ENCODE measurements around the gene TCP1.

The TCP1 gene

GRCh38 chr6:159833556-159833955 lies 44.2 kb upstream of the TCP1 start:
- peak; percentile 37; the same call in 1 of the 3 replicates for ATAC-seq
- TF ChIP-seq ZNF70 (CRISPR knock-in tag; IDR thresholded peaks at IDR 0.05) (no peak), SNAI2 (CRISPR knock-in tag; IDR thresholded peaks at IDR 0.05) (no peak), ZFP3 (CRISPR knock-in tag; IDR thresholded peaks at IDR 0.05) (no peak), ISL1 (CRISPR knock-in tag; IDR thresholded peaks at IDR 0.05) (no peak), ZFP30 (CRISPR knock-in tag; IDR thresholded peaks at IDR 0.05) (no peak), PPARA (CRISPR knock-in tag; IDR thresholded peaks at IDR 0.05; ENCODE audit: borderline replicate concordance) (no peak), ESRRG (CRISPR knock-in tag; IDR thresholded peaks at IDR 0.05) (no peak), ARNTL (CRISPR knock-in tag; IDR thresholded peaks at IDR 0.05; ENCODE audit: borderline replicate concordance, low read depth) (no peak), TSHZ2 (CRISPR knock-in tag; IDR thresholded peaks at IDR 0.05) (no peak), CSDC2 (CRISPR knock-in tag; IDR thresholded peaks at IDR 0.05) (no peak), OSR1 (CRISPR knock-in tag; IDR thresholded peaks at IDR 0.05) (no peak), ZNF565 (CRISPR knock-in tag; conservative IDR thresholded peaks at IDR 0.05; ENCODE audit: low read depth) (no peak), ZNF8 (CRISPR knock-in tag; IDR thresholded peaks at IDR 0.05) (no peak), ZC3H10 (CRISPR knock-in tag; IDR thresholded peaks at IDR 0.05) (no peak), GLIS3 (CRISPR knock-in tag; IDR thresholded peaks at IDR 0.05) (no peak), TCF4 (CRISPR knock-in tag; IDR thresholded peaks at IDR 0.05; ENCODE audit: borderline replicate concordance) (no peak)
- TF ChIP-seq, protein P1, sequence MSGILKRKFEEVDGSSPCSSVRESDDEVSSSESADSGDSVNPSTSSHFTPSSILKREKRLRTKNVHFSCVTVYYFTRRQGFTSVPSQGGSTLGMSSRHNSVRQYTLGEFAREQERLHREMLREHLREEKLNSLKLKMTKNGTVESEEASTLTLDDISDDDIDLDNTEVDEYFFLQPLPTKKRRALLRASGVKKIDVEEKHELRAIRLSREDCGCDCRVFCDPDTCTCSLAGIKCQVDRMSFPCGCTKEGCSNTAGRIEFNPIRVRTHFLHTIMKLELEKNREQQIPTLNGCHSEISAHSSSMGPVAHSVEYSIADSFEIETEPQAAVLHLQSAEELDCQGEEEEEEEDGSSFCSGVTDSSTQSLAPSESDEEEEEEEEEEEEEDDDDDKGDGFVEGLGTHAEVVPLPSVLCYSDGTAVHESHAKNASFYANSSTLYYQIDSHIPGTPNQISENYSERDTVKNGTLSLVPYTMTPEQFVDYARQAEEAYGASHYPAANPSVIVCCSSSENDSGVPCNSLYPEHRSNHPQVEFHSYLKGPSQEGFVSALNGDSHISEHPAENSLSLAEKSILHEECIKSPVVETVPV (CRISPR knock-in tag; IDR thresholded peaks at IDR 0.05), result no peak
- TF ChIP-seq, protein P2, sequence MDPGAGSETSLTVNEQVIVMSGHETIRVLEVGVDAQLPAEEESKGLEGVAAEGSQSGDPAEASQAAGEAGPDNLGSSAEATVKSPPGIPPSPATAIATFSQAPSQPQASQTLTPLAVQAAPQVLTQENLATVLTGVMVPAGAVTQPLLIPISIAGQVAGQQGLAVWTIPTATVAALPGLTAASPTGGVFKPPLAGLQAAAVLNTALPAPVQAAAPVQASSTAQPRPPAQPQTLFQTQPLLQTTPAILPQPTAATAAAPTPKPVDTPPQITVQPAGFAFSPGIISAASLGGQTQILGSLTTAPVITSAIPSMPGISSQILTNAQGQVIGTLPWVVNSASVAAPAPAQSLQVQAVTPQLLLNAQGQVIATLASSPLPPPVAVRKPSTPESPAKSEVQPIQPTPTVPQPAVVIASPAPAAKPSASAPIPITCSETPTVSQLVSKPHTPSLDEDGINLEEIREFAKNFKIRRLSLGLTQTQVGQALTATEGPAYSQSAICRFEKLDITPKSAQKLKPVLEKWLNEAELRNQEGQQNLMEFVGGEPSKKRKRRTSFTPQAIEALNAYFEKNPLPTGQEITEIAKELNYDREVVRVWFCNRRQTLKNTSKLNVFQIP (CRISPR knock-in tag; IDR thresholded peaks at IDR 0.05; ENCODE audit: borderline replicate concordance, low read depth), result no peak
- TF ChIP-seq, protein P3, sequence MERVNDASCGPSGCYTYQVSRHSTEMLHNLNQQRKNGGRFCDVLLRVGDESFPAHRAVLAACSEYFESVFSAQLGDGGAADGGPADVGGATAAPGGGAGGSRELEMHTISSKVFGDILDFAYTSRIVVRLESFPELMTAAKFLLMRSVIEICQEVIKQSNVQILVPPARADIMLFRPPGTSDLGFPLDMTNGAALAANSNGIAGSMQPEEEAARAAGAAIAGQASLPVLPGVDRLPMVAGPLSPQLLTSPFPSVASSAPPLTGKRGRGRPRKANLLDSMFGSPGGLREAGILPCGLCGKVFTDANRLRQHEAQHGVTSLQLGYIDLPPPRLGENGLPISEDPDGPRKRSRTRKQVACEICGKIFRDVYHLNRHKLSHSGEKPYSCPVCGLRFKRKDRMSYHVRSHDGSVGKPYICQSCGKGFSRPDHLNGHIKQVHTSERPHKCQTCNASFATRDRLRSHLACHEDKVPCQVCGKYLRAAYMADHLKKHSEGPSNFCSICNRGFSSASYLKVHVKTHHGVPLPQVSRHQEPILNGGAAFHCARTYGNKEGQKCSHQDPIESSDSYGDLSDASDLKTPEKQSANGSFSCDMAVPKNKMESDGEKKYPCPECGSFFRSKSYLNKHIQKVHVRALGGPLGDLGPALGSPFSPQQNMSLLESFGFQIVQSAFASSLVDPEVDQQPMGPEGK (CRISPR knock-in tag; IDR thresholded peaks at IDR 0.05; ENCODE audit: borderline replicate concordance), result no peak

DNA sequence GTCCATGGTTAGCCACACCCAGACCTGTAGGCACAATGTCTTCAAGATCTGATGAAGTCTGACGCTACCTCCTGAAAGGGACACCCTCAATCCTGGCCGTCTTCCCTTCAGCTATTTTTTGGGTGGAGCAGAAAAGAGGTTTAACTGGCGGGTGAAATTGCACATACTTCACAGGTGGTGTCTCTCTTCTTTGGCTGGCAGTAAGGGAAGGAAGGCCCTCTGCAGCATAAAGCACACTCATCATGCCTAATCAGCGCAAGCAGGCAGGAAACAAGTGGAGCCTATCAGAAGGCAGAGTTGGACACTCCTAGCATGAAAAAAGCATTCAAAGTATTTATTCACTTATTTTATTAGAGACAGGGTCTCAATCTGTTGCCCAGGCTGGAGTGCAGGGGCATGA lies 43.5 kb upstream of the TCP1 start:
- no peak for ATAC-seq
- TF ChIP-seq SNAI2 (CRISPR knock-in tag; IDR thresholded peaks at IDR 0.05), result no peak
- TF ChIP-seq, protein P2 (CRISPR knock-in tag; IDR thresholded peaks at IDR 0.05; ENCODE audit: borderline replicate concordance, low read depth), result no peak
- no peak for TF ChIP-seq ARNTL (CRISPR knock-in tag; IDR thresholded peaks at IDR 0.05; ENCODE audit: borderline replicate concordance, low read depth)
- no peak for TF ChIP-seq BACH2 (CRISPR knock-in tag; IDR thresholded peaks at IDR 0.05; ENCODE audit: borderline replicate concordance)
- TF ChIP-seq ZFP3 (CRISPR knock-in tag; IDR thresholded peaks at IDR 0.05), result no peak
- no peak for TF ChIP-seq PPARA (CRISPR knock-in tag; IDR thresholded peaks at IDR 0.05; ENCODE audit: borderline replicate concordance)
- TF ChIP-seq ZNF565 (CRISPR knock-in tag; conservative IDR thresholded peaks at IDR 0.05; ENCODE audit: low read depth), result no peak
- TF ChIP-seq CREB5 (CRISPR knock-in tag; IDR thresholded peaks at IDR 0.05; ENCODE audit: low read depth), result no peak
- no peak for TF ChIP-seq RARB (CRISPR knock-in tag; IDR thresholded peaks at IDR 0.05)
- TF ChIP-seq, protein P3 (CRISPR knock-in tag; IDR thresholded peaks at IDR 0.05; ENCODE audit: borderline replicate concordance), result no peak
- no peak for TF ChIP-seq ESRRG (CRISPR knock-in tag; IDR thresholded peaks at IDR 0.05)
- no peak for TF ChIP-seq ZNF70 (CRISPR knock-in tag; IDR thresholded peaks at IDR 0.05)
- TF ChIP-seq OSR1 (CRISPR knock-in tag; IDR thresholded peaks at IDR 0.05), result no peak
- no peak for TF ChIP-seq ZFP30 (CRISPR knock-in tag; IDR thresholded peaks at IDR 0.05)
- TF ChIP-seq TSHZ2 (CRISPR knock-in tag; IDR thresholded peaks at IDR 0.05), result no peak
